ENCODE results near the gene METTL23.
"Not testable (repeated sequence)": the region's sequence is repeated elsewhere in the genome, so short reads cannot be mapped to it uniquely, and the experiment has no call there.

Gene METTL23

DNA sequence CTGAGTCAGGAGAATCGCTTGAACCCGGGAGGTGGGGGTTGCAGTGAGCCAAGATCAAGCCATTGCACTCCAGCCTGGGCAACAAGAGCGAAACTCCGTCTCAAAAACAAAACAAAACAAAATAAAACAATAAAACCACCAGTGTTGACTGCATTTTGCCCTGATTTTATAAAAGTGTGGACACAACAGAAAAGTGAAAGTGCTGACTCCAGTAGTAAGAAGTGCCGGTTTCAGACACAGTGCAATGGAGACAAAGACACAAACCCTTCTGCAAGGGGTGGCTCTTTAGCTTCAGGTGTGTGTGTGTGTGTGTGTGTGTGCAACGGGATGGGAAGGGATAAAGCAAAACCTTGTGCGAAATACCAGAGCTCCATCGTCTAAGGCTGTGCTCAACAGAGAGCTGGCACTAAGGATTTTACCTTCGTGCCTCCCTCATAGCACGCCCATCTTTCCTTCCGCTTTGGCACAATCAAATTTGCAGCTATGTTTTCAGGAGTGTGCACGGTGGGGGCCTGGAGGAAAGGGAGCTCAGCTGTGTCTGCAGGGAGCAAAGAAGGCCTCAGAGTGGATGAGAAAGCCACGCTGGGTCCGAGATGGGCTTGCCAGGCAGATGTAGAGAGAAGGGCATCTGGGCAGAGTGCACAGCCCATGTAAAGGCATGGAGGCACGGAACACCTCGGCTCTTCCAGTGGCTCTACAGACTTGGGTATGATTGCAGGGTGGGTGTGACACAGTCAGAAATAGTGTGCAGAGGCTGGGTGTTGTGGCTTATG is 31.4 kb upstream of the METTL23 start:
- no peak for DNase-seq

DNA sequence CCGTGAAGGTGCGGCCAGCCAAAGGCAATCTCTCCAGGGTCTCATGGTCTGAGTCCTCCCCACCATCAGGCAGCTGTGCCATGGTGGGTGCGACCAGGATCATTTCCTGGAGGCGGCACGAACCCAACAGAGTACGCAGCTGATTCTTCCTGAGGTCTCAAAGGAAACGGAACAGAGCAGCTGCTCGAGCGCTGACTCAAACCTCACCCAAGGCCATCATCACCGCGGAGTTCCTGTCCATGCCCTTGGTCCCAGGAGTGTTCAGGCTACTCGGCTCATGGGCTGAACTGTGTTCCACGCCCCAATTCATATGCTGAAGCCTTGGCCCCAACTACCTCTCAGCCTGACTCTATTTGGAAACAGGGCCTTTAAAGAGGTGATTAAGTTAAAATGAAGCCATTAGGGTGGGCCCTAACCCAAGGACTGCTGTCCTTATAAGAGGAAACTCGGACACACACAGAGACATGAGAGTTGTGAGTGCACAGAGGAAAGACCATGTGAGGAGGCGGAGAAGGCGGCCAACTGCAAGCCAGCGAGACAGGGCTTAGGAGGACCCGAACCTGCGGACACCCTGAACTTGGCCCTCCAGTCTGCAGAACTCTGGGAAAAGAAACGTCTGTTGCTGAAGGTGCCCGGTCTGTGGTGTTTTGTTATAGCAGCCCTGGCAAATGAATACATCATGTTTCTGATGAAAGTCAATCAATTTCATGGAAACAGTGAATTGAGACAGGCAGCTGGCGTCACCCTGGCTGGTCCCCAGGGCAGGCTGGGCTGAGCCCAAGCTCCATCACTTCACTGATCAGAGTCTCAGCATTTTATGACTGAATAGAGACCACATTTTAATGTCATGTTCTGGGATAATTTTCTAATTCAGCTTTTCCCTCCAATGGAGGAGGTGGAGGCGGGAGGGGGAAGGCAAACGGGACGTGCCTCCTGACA is 29.6 kb upstream of the METTL23 start:
- no peak for DNase-seq

DNA sequence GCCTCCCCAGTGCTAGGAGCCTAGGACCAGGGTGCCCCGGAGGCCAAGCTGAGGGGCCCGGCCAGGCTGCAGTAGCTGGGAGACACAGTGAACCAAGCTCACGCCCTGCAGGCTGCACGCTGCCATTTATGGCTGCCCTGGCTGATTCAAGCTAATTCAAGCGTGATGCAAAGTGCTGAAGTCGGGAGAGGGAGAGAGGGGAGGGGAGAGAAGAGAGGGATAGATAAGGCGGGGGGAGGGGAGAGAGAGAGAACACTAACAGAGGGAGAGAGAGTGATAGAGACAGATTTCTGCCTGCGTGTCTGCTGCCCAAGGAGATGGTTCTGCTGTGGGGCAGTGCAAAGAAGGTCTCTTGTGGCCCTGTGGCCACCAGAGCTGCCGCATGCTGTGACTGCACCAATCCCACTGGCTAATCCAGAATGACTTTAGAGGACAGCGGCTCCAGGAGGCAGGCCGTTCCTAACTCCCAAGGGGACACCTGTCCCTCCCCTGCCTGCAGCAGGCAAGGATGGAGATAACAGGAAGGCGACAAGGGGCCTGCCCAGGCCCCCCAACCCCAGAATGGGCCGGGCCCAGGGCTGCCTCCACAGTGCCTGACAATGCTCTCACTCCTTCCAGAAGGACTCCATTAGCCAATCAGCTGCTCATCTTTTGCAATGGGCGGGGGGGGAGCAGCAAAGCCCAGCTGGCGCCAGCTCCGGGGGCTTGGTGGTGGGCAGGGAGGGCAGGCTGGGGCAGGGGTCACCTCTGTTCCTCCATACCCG is 28.8 kb upstream of the METTL23 start:
- no peak for DNase-seq

DNA sequence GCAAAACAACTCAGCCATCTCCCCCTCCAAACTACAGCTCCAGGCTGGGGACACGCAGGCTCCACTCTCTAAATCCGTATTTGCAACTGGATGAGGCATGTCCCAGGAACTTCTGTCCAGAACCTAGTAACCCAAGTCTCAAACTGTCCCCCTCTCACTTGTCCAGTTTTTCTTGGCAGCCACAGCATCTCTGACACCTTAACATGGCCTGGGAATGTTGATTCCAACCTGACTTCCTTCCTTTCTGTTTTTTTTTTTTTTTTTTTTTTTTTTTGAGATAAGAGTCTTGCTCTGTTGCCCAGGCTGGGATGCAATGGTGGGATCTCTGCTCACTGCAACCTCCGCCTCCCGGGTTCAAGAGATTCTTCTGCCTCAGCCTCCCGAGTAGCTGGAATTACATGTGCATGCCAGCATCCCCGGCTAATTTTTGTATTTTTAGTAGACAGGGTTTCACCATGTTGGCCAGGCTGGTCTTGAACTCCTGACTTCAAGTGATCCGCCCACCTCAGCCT is 28.1 kb upstream of the METTL23 start:
- DNase-seq, result not testable (repeated sequence)

DNA sequence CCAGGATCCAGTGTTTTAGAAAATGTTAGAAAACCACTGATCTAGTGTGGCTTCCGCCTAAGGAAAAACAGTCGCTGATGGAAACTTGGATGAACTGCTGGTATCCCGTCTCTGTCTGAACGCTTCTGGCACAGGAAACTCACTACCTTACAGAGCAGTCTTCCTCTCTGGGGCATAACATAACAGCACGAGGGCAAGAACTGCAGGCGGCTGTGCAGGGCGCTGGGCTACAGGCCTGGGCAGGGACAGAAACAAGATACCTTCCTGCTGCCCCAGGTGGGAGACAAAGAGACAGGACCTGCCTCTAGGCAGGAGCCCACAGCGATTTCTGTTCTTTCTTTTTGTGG is 26.4 kb upstream of the METTL23 start:
- no peak for DNase-seq

DNA sequence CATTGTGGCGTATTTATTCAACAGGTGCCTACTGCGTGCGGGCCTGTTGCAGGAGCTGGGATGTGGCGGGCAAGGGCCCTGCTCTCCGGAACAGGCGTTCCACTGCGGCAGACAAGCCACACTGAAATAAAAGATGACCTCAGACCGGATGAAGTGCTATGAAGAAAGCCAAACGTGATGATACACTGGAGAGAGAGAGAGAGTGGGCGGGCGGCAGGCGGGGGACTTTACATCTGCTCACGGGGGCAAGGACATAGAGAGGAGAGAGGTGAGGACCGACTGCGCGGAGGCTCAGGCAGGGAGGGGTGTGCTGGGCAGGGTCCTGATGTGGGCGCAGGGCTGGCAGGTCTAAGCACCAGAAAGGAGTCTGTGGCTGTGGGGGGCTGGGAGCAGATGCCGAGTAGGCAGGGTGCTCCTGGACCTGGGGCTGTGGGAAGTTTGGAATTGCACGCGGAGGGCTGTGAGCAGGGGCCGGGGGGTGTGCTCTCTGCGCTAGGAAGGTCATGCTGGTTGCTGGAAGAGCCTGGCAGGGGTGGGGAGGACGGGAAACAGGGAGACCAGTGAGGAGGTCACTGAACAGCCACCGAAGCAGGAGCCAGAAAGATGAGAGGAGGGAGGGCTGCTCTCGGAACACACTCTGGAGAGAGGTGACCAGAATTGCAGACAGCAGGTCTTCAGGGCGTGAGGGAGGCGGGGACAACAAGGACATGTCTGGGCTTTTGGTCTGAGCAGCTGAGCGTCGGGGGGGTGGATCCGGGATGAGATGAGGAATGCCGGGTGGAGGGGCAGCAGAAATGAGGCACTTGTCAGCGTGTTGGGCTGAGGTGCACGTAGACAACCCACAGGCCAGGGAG is 25.8 kb upstream of the METTL23 start:
- no peak for DNase-seq

DNA sequence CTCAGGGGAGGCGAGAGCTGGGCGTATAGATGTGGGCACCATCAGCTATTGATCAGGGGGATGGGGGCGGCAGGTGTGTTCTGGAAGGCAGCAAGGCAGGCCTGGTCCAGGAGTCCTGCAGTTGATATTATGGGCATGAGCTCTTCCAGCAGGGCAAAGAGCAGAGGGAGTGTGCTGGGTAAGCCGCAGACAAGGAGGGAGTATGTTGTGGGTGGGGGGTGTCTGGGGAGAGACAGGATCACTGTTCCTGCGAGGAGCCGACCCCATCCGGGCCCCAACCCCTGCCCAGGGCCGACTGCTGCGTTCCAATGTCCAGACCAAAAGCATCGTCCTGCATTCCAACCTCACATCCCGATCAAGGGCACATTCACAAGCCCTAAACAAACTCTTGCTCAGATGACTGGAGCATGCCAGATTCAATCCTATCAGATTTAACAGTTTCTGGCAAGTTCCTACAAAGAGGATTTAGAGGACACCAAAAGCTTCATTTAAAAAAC is 25.1 kb upstream of the METTL23 start:
- DNase-seq, result no peak

DNA sequence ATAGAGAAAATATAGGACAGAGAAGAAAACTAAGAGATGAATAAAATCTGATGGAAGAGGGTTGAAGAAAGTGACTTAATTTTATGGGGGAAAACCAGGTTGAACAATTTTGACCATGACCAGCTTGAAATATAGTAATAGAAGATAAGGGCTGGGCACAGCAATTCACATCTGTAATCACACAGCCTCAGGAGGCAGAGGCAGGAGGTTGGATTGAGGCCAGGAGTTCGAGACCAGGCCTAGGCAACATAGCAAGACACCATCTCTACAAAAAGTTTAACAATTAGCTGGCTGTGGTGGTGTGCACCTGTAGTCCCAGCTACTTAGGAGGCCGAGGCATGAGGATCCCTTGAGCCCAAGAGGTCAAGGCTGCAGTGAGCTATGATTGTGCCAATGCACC is 24.6 kb upstream of the METTL23 start:
- DNase-seq, result no peak

DNA sequence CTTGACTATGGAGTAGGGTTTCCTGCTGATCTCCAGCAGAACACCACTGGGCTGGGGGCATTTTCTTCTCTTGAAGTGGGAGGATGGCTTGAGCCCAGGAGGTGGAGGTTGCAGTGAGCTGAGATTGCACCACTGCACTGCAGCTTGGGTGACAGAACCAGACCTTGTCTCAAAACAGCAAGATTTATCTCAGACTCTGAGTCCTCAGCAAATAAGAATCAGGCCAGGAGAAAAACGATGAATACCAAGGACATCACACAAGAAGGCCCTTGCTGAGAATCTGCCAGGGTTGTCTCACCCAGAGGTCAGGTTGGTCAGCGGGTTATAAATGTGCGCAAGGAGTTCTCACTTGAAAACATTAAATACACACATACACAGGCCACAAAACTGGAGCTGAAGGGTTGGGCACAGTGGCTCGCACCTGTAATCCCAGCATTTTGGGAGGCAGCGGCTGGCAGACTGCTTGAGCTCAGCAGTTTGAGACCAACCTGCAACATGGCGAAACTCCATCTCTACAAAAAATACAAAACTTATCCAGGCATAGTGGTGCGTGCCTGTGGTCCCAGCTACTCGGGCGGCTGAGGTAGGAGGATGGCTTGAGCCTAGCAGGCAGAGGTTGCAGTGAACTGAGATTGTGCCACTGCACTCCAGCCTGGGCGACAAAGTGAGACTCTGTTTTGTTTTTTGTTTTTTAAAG is 23.6 kb upstream of the METTL23 start:
- DNase-seq, result no peak

DNA sequence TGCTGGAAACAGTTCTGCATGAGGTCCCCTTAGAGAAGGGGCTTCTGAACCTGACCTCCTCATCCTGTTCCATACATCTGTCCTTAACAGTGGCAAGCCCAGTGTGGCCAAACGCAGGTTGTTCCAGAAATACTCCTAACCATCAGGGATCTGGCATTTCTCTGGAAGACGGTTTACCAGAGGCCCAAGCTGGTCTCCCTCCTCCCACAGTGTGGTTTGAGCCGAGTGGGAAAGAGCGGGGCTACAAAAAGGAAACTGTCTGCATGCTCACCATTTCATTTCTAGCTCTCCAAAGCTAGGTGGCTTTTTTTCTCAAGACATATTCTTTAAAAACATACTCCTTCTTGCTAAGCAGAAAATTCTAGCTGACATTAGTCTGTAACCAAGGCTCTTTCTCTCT is 21.8 kb upstream of the METTL23 start:
- no peak for DNase-seq

DNA sequence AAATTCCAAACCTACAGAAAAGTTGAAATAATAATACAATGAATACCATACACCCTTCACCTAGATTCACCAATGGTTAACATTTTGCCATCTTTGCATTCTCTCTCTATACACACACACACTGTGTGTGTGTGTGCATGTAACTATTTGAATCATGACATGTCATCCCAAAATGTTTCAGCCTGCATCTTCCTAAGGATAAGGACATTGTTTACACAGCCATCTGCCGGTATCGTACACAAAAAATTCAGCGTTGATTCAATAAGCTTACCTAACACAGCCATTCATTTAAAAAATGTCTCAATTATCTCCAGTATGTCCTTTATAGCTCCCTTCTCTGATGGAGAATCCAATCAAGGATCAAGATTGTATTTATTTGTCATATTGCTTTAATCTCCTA is 19.8 kb upstream of the METTL23 start:
- DNase-seq, result no peak

DNA sequence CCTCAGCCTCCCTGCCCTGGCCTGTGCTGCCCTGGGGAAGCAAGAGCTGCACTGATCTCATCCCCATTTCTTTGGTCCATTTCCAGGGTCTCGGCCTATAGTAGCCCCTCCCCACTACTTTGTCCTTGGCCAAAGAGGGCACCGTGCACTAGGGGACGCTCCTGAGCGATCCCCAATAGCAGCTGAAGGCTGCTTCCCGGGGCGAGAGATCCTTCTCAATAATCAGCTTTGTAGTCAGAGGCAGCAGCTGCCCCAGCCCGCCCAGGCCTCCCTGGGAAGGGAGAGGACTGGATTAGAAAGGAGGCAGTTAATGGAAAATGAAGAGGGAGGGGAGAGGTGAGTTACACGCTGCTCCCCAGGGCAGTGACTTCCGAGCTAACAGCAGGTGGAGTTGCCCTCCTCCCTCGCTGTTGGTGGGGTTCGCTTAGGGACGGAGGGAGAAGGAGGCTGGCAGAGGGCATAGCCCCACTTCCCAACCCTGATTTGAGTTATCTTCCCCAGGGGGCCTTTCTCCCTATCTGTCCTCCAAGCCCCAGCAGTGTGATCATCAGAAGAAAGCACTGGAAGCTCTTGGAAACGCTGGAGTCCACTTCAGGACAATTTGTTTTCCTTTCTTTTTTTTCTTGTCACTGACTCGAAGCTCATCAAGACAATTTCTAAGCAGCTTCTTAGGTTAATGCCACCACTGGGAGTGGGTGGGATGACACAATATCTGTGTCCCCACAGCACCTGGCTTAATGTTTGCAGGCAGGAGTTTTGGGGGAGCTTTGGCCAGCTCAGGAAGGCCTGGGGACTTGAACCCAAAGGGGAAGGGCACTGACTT is 18.4 kb upstream of the METTL23 start:
- no peak for DNase-seq

DNA sequence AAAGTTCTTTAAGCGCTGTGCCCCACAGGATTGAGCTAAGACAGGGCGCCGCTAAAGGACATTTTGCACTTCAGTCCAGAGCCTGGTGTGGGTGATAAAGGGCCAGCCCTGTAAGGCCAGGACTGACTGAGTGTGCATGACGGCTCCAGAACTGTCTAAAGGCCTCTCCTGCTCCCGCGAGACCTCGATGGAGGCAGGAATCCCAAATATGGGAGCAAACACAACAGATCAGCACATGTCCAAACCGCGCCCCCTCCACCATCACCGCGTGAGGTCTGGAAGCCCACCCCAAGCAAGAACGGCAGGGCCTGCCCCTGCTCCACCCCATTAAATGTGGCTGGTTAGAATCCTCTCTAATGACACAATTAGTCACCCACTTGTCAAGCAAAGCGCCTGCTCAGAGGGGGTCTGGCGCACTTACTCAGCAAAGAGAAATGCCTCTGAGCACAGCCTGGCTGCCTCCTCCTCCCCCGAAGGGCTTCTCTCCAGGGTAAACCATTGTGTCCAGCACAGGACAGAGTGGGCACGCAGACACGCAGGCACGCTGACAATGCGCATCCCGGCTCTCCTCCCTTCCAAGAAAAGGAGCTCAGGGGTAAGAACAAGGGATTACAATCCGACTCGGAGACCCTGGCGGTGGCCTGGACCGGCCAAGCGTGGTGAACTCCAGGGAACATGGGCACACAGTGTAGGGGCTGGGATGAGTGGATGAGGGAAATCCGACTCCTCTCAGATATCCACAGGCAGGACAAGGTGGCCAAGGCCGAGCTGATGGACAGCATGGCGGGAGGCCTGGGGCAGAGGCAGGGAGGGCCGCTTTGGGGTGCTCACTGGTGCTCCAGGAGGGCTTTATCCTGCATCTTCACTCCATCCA is 17.3 kb upstream of the METTL23 start:
- DNase-seq, result no peak

DNA sequence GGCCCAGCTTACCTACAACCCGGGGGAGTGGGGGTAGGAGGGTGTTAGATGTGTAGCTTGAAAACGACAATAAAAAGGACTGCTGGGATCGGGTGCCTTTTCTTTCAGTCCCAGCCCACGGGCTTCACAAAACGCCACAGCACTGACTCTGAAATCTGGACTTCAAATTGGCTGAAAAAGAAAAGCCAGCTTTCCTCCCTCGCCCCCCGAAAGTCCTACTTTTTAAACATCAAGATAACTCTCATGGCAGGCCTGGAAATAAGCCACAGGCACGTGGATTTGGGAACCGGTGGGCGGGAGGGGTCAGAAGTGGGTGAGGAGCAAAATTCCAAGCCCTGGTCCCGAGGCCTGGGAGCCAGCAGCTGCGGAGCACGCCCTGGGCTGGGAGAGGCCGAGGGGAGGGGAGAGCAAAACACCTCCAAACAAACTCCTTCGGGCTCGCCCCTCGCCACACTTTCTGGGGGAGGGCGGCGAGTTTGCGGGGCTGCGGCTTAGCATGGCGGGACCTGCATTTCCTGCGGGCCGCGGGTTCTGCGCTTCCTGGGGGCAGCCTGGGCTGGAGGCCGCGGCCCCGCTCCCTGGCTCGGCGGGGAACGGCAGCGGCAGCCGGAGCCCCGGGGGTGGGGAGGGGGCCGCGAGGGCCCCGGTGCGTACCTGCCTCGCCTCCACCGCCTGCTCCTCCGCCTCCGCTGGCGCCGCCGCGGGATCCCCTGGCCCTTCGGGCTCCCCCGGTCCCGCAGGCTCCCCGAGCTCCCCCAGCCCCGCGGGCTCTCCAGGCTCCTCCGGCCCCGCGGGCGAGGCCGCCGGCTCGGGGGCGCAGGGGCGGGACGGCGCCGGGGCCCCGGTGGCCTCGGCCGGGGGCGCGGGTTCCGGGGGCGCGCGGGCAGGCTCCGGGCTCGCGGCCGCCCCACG is 16.4 kb upstream of the METTL23 start:
- DNase-seq, result not testable (repeated sequence)

DNA sequence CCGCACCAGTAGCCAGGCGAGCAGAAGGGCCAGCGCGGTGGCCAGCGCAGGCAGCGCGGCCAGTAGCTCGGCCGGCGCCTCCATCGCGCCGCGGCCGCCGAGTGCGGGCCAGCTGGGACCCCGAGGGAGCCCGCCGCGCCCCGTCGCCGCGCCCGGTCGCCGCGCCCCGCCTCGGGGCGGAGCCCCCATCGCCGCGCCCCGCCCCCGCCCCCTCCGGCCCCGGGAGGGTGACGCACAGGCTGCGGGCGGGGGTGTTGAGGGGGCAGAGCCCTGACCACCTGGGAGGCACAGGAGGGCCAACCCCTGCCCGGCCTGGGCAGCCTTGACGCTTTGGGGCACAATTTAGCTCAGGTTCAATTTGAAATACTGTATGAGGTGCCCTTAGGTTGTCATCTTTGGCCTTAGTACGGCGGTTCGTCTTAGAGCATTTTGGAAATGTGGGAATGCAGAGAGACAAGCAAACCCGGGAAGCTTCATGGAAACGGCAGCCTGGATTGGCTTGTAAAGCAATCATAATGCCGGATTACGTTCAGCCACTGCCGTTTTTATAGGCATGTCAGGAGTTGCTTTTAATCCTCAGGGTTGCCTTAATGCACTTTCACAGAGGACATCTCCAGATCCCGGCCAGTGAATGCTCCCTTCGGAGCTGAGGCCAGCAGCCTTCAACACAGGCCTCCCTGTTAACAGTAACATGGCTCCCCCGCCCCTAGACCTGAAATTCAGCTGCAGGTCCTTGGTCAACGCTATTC is 15.6 kb upstream of the METTL23 start, which contains the start of gene MXRA7:
Gene MXRA7, minus strand, starts transcription at position 103 of the 749 bp plus-strand sequence. Its CDS starts 19 bp downstream, at position 84.
- peak in 1 of 2 experiments; percentile 64 for DNase-seq

DNA sequence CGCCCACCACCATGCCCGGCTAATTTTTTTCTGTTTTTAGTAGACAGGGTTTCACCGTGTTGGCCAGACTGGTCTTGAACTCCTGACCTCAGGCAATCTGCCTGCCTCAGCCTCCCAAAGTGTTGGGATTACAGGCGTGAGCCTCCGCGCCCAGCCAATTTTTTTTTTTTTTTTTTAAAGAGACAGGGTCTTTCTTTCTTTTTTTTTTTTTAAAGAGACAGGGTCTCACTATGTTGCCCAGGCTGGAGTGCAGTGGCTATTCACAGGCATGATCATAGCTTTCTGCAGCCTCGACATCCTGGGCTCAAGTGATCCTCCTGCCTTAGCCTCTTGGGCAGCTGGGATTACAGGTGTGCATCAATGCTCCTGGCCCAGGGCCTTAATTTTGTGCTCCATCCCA is 14.3 kb upstream of the METTL23 start:
- DNase-seq, result not testable (repeated sequence)

DNA sequence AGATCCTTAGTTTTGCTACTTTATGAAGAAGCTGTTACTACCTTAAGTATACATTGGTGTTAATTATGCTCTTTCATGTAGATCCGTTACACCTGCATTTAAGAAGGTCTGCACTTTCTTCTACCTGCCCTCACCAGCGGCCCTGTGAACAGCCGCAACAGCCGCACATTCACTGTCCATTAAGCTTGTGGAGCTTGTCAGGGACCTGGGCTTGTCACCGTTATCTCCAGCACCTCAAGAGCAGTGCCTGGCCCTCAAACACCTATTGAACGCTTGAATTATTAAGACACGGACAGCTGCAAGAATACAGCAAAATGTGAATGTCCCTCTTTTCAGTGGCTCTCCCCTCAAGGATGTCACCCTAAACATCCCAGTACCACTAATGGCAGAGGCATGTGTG is 12.9 kb upstream of the METTL23 start:
- DNase-seq, result no peak
